GM12878 (cell line): ENCODE results near the gene SMR3B. TPM values are rescaled to one million over a fixed set of nuclear protein-coding genes. Genes with fewer than 3 reads are reported as not detected.

ENCODE experiments used
- ATF7 ChIP-seq: fragments of 450-650 bp; IDR thresholded peaks from 2 replicates; pipeline ENCODE4 v1.6.1; 2016; ENCODE audit warnings: low read depth, mild to moderate bottlenecking
- BCL11A ChIP-seq: IDR thresholded peaks from 2 replicates; pipeline ENCODE4 v1.6.1; 2011; ENCODE audit warnings: low read depth, low read length
- IKZF1 ChIP-seq: fragments of 450-650 bp; conservative IDR thresholded peaks from 2 replicates; pipeline ENCODE4 v1.6.1; 2017; ENCODE audit warnings: antibody characterized with exemption, mild to moderate bottlenecking
- IKZF2 ChIP-seq, 2 experiments: fragments of 450-650 bp; IDR thresholded peaks; 2 replicates each; pipeline ENCODE4 v1.6.1; 2017; ENCODE audit warnings: mild to moderate bottlenecking in 2 of 2, moderate library complexity in 2 of 2
- IRF4 ChIP-seq: IDR thresholded peaks from 2 replicates; pipeline ENCODE4 v1.6.1; 2011; ENCODE audit warnings: low read depth, low read length
- MEF2A ChIP-seq: IDR thresholded peaks from 2 replicates; pipeline ENCODE4 v1.6.1; 2011; ENCODE audit warnings: low read depth, mild to moderate bottlenecking, low read length, moderate library complexity; ENCODE audit not compliant: insufficient read depth
- MEF2B ChIP-seq: fragments of 450-650 bp; IDR thresholded peaks from 2 replicates; pipeline ENCODE4 v1.6.1; 2018; ENCODE audit warnings: mild to moderate bottlenecking, moderate library complexity; ENCODE audit not compliant: partially characterized antibody, poor library complexity, severe bottlenecking
- NR2F1 ChIP-seq: fragments of 450-650 bp; conservative IDR thresholded peaks from 2 replicates; pipeline ENCODE4 v1.6.1; 2017; ENCODE audit warnings: mild to moderate bottlenecking
- RELB ChIP-seq: fragments of 450-650 bp; IDR thresholded peaks from 2 replicates; pipeline ENCODE4 v1.6.1; 2017; ENCODE audit warnings: low read depth, mild to moderate bottlenecking, moderate library complexity
- SMARCA5 ChIP-seq: fragments of 450-650 bp; IDR thresholded peaks from 2 replicates; pipeline ENCODE4 v1.6.1; 2017; ENCODE audit warnings: mild to moderate bottlenecking
- ZBTB33 ChIP-seq: fragments of 450-650 bp; IDR thresholded peaks from 2 replicates; pipeline ENCODE4 v1.6.1; 2017; ENCODE audit warnings: mild to moderate bottlenecking
- ZNF384 ChIP-seq: IDR thresholded peaks from 2 replicates; pipeline ENCODE4 v1.6.1; 2012; ENCODE audit warnings: low read depth, mild to moderate bottlenecking, low read length, improper control_type of control experiment, borderline replicate concordance
- polyA plus RNA-seq, 11 experiments: library from polyadenylated mRNA; depleted of rRNA in 4 of 11; unstranded in 6 of 11; stranded (reverse) in 5 of 11; fragments of >200 nt; fragmentation: Nextera tagmentation in 4 of 11; fragmentation: Illumina TruSeq in 1 of 11; extraction: Ambion mirVana in 4 of 11; extraction: Trizol in 1 of 11; gene quantifications; 1 replicate in 1 of 11; 2 replicates in 10 of 11; pipeline versions ENCODE4 v1.2.1 to v1.2.3, GENCODE V29; 2011 to 2016; ENCODE audit warnings: inconsistent platforms in 2 of 11, missing spikeins in 2 of 11, low read depth in 1 of 11
- total RNA-seq, 4 experiments: library from RNA; depleted of rRNA in 3 of 4; stranded (reverse); fragments of >200 nt in 3 of 4; fragmentation: Illumina TruSeq in 1 of 4; extraction: Trizol in 1 of 4; gene quantifications; 2 replicates each; pipeline versions ENCODE4 v1.2.1 to v1.2.3, GENCODE V29; 2013 to 2021

Gene SMR3B
- total and polyA plus RNA-seq, 10 of the 15 experiments (the other 5 are each of a cell fraction or from before 2014, with no cell fraction given), result 0.32 TPM; not detected in 9

- no peak for TF ChIP-seq MEF2A
- TF ChIP-seq BCL11A, result peak; percentile 55
- TF ChIP-seq IKZF2 (IDR thresholded peaks at IDR 0.05), result peak; percentile 62 to 71; a peak in 3 of 4 replicates
- TF ChIP-seq IRF4, result no peak
- peak; percentile 79; the same call in 1 of the 2 replicates for TF ChIP-seq SMARCA5
- TF ChIP-seq ZNF384, result peak; percentile 70
- peak; percentile 65 for TF ChIP-seq RELB
- peak; percentile 52 for TF ChIP-seq IKZF1
- TF ChIP-seq ATF7, result peak; percentile 81
- peak; percentile 74 for TF ChIP-seq NR2F1
- TF ChIP-seq MEF2B, result peak; percentile 38
- TF ChIP-seq ZBTB33, result no peak
Observed at GRCh38 chr4:70405765-70406164, 22.8 kb downstream of the SMR3B start (continued).
